RKO (cell line): ENCODE data around the gene CD2AP.
A peak's percentile ranks its signal among the peaks of the same experiment; 100 is the strongest.
"Not testable (repeated sequence)": the region's sequence is repeated elsewhere in the genome, so short reads cannot be mapped to it uniquely, and the experiment has no call there.

Source experiments
- DNase-seq: peaks from one replicate; pipeline ENCODE4 v3.0.0-alpha.2; 2016; ENCODE audit warnings: low spot score

The CD2AP gene

GRCh38 chr6:47634210-47635047 lies 156.8 kb downstream of the CD2AP start:
- DNase-seq: no peak

- DNase-seq: no peak
Observed at GRCh38 chr6:47646689-47647088, 169.1 kb downstream of the CD2AP start.

- DNase-seq: no peak
Observed at GRCh38 chr6:47647188-47647587, 169.6 kb downstream of the CD2AP start.

- DNase-seq: not testable (repeated sequence)
Observed at GRCh38 chr6:47647626-47648025, 170.0 kb downstream of the CD2AP start.

GRCh38 chr6:47648031-47648430 lies 170.4 kb downstream of the CD2AP start:
- DNase-seq: no peak

GRCh38 chr6:47650553-47651432 lies 173.2 kb downstream of the CD2AP start:
- DNase-seq: no peak

GRCh38 chr6:47651505-47651944 lies 173.9 kb downstream of the CD2AP start:
- peak; percentile 57 for DNase-seq

- no peak for DNase-seq
Observed at GRCh38 chr6:47653706-47654105, 176.1 kb downstream of the CD2AP start.

- no peak for DNase-seq
Observed at GRCh38 chr6:47654255-47654654, 176.7 kb downstream of the CD2AP start.

GRCh38 chr6:47655719-47656595 lies 178.4 kb downstream of the CD2AP start:
- peak; percentile 56 for DNase-seq

- no peak for DNase-seq
Observed at GRCh38 chr6:47661960-47662359, 184.4 kb downstream of the CD2AP start.

GRCh38 chr6:47663462-47664216 lies 186.1 kb downstream of the CD2AP start:
- no peak for DNase-seq

- no peak for DNase-seq
Observed at GRCh38 chr6:47665112-47665511, 187.5 kb downstream of the CD2AP start.

GRCh38 chr6:47669684-47670513 lies 192.3 kb downstream of the CD2AP start:
- no peak for DNase-seq

GRCh38 chr6:47670851-47671250 lies 193.3 kb downstream of the CD2AP start:
- DNase-seq: no peak

- DNase-seq: no peak
Observed at GRCh38 chr6:47671777-47672176, 194.2 kb downstream of the CD2AP start.

GRCh38 chr6:47672816-47673215 lies 195.2 kb downstream of the CD2AP start:
- DNase-seq: no peak

GRCh38 chr6:47674673-47675072 lies 197.1 kb downstream of the CD2AP start:
- no peak for DNase-seq
